ENCODE results near the gene NFYA.
A peak's percentile ranks its signal among the peaks of the same experiment; 100 is the strongest.

Gene NFYA

DNA sequence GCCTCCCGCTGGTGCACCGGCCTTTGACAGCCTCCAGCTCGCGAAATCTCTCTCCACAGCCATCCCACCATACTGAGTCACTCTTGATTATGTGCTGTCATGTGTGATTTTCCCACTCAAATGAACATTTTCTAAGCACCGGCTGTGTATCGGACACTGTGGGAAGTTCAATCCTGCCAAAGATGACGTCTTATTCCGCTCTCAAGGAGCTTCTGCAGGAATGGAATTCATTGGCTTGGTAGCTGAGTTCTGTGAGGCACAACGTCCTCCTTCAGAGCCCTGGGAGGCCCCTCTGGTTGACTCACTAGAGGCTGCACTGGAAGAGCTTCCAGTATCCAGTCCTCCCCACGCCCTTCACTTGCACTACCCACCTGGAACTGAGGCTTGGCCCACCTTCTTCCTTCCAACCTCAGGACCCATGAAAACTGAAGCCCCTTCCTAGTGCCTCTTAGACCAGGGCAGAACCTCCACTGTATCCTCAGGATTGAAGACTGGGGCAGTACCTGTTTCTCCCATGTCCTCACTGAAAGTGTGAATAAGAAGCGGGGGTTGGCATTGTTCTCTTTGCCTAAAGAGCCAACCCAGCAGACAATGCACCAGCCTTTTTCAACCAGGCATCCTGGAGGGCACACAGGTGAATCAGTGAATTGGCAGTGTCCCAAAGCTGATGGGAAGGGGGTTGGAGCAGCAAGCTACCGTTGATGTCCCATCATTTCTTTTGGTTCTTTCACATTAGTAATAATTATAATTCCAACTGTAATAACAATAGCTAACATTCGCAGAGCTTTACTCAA is 35.5 kb upstream of the NFYA start:
- Histone ChIP-seq H3K9ac (ENCODE audit: low read depth in 1 of 2, low read length in 2 of 2) (no peak overlapping the region), H3K4me1 (ENCODE audit: control insufficient read depth in 2 of 2, insufficient read depth in 2 of 2, low read length in 2 of 2) (peaks cover 11 to 21% of the 10 kb centered on the region in 2 donors), H3K27me3 (ENCODE audit: control insufficient read depth in 2 of 2, insufficient read depth in 2 of 2, low read length in 2 of 2) (no peaks in the 10 kb centered on the region), H3K27ac (ENCODE audit: low read depth in 2 of 2, low read length in 2 of 2) (no peak overlapping the region), H3K36me3 (ENCODE audit: control insufficient read depth in 2 of 2, insufficient read depth in 2 of 2, low read length in 2 of 2) (no peaks in the 10 kb centered on the region), H3K9me3 (ENCODE audit: control insufficient read depth in 2 of 2, low read length in 2 of 2) (no peaks in the 10 kb centered on the region), H3K4me3 (ENCODE audit: low read length in 2 of 2) (no peak overlapping the region)

DNA sequence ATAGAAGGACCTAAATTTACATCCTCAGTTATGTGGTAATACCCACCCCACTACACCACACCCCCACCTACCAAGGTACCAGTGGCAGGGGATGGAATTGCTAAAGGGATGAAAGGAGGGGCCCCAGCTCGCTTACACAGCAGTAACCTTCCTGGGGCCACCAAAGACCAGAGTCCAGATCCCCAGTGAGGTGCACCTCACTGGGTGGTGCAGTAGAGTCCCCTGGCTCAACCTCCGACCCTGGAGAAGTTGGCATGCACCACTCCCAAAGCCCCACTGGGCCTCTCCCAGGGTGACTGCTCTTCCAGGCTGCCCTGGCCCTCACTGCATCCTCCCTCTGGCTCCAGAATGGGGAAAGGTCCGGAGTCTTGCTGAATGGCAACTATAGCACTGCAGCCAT is 34.6 kb upstream of the NFYA start:
- Histone ChIP-seq H3K27ac (ENCODE audit: low read depth in 2 of 2, low read length in 2 of 2) (no peak overlapping the region), H3K9ac (ENCODE audit: low read depth in 1 of 2, low read length in 2 of 2) (no peak overlapping the region), H3K27me3 (ENCODE audit: control insufficient read depth in 2 of 2, insufficient read depth in 2 of 2, low read length in 2 of 2) (no peaks in the 10 kb centered on the region), H3K4me1 (ENCODE audit: control insufficient read depth in 2 of 2, insufficient read depth in 2 of 2, low read length in 2 of 2) (peaks cover 11 to 21% of the 10 kb centered on the region in 2 donors), H3K4me3 (ENCODE audit: low read length in 2 of 2) (no peak overlapping the region), H3K9me3 (ENCODE audit: control insufficient read depth in 2 of 2, low read length in 2 of 2) (no peaks in the 10 kb centered on the region), H3K36me3 (ENCODE audit: control insufficient read depth in 2 of 2, insufficient read depth in 2 of 2, low read length in 2 of 2) (no peaks in the 10 kb centered on the region)

DNA sequence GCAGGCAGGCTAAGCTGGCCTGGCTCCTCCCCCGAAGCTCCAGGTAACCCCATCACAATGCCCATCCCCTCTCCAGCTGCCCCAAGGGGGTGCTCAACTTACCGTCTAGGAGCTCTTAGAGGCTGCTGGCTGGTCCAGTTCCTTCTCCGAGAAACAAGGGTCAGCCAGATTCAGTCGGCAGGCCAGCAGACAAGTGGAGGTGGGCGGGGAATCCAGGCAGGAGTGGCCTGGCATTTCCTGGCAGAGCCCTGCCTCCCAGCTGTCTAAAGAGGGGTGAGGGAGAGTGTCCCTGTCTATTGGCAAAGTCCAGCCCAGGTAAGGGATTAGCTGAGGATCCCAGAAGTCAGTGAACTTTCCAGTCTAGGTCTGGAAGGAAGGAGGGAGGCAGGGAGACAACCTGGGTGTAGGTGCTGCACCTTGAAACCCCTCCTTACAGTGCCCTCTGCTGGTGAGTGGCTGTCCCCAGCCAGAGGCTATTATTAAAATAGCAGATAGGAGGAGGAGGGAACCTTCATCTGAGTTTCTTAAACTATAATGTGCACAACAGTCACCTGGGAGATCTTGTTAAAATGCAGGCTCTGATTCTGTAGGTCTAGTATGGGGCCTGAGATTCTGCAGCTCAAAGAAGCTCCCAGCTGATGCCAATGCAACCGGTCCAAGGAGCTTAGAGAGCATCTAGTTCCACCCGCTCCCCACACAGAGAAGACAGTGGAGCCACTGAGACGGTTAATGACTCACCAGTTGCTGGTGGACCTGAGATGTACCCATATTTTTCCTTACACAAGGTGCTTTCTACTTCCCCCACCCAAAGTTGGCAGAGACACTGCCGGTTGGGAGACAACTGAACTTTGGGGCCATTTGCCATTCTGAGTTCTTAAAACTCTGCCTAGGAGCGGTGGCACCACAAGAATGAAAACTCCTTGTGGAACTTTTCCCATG is 33.4 kb upstream of the NFYA start, which contains the start of gene UNC5CL:
Gene UNC5CL, minus strand, starts transcription at position 162 of the 939 bp plus-strand sequence. CDS start 4,147 bp downstream, outside the sequence.
- H3K4me1 ChIP-seq (ENCODE audit: control insufficient read depth in 2 of 2, insufficient read depth in 2 of 2, low read length in 2 of 2), result peaks cover 11 to 21% of the 10 kb centered on the region in 2 donors
- peak within 1 kb of the TSS in 1 of 2 donors; percentile 35 for H3K9ac ChIP-seq (ENCODE audit: low read depth in 1 of 2, low read length in 2 of 2)
- peak within 1 kb of the TSS; percentile 2 to 58 for H3K4me3 ChIP-seq (ENCODE audit: low read length in 2 of 2)
- no peaks in the 10 kb centered on the region for H3K27me3 ChIP-seq (ENCODE audit: control insufficient read depth in 2 of 2, insufficient read depth in 2 of 2, low read length in 2 of 2)
- no peaks in the 10 kb centered on the region for H3K36me3 ChIP-seq (ENCODE audit: control insufficient read depth in 2 of 2, insufficient read depth in 2 of 2, low read length in 2 of 2)
- H3K27ac ChIP-seq (ENCODE audit: low read depth in 2 of 2, low read length in 2 of 2), result peak within 1 kb of the TSS; percentile 53
- H3K9me3 ChIP-seq (ENCODE audit: control insufficient read depth in 2 of 2, low read length in 2 of 2), result no peaks in the 10 kb centered on the region

- Histone ChIP-seq H3K9ac (ENCODE audit: low read depth in 1 of 2, low read length in 2 of 2) (no peak overlapping the region), H3K9me3 (ENCODE audit: control insufficient read depth in 2 of 2, low read length in 2 of 2) (no peaks in the 10 kb centered on the region), H3K36me3 (ENCODE audit: control insufficient read depth in 2 of 2, insufficient read depth in 2 of 2, low read length in 2 of 2) (no peaks in the 10 kb centered on the region), H3K27ac (ENCODE audit: low read depth in 2 of 2, low read length in 2 of 2) (peak overlapping the region; percentile 49 to 53), H3K27me3 (ENCODE audit: control insufficient read depth in 2 of 2, insufficient read depth in 2 of 2, low read length in 2 of 2) (no peaks in the 10 kb centered on the region), H3K4me3 (ENCODE audit: low read length in 2 of 2) (no peak overlapping the region), H3K4me1 (ENCODE audit: control insufficient read depth in 2 of 2, insufficient read depth in 2 of 2, low read length in 2 of 2) (peaks cover 11 to 21% of the 10 kb centered on the region in 2 donors)
Measured at GRCh38 chr6:41040101-41040939, 32.5 kb upstream of the NFYA start.

DNA sequence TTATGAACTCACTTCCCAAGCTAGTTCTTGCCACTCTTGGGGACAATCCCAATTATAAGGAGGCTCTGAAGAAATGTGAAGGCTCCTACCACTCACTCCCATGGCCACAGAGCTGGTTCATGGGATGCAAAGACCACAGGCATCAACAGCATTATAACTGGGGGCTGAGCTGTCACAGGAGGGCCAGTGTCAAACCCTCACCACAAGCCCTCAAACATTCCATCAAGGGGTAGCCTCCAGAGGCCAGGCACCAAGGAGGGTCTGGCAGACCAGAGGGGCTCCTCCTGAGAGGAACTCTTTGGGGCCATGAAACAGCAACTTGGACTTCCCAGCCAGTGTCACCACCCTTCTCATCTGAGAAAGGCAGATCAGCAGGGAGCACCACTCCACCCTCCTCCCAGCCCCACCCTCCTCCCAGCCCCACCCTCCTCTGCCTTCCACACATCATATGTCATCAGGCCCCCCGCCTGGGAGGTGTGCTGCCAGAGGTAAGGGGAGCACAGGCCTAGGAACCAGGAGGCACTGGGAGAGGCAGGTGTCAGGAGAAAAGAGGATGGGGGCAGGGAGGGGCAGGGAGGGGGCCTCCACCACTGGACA is 31.7 kb upstream of the NFYA start:
- no peaks in the 10 kb centered on the region for H3K36me3 ChIP-seq (ENCODE audit: control insufficient read depth in 2 of 2, insufficient read depth in 2 of 2, low read length in 2 of 2)
- no peak overlapping the region for H3K4me3 ChIP-seq (ENCODE audit: low read length in 2 of 2)
- no peak overlapping the region for H3K9ac ChIP-seq (ENCODE audit: low read depth in 1 of 2, low read length in 2 of 2)
- peak overlapping the region; percentile 49 to 53 for H3K27ac ChIP-seq (ENCODE audit: low read depth in 2 of 2, low read length in 2 of 2)
- H3K4me1 ChIP-seq (ENCODE audit: control insufficient read depth in 2 of 2, insufficient read depth in 2 of 2, low read length in 2 of 2), result peaks cover 11 to 21% of the 10 kb centered on the region in 2 donors
- H3K27me3 ChIP-seq (ENCODE audit: control insufficient read depth in 2 of 2, insufficient read depth in 2 of 2, low read length in 2 of 2), result no peaks in the 10 kb centered on the region
- no peaks in the 10 kb centered on the region for H3K9me3 ChIP-seq (ENCODE audit: control insufficient read depth in 2 of 2, low read length in 2 of 2)

DNA sequence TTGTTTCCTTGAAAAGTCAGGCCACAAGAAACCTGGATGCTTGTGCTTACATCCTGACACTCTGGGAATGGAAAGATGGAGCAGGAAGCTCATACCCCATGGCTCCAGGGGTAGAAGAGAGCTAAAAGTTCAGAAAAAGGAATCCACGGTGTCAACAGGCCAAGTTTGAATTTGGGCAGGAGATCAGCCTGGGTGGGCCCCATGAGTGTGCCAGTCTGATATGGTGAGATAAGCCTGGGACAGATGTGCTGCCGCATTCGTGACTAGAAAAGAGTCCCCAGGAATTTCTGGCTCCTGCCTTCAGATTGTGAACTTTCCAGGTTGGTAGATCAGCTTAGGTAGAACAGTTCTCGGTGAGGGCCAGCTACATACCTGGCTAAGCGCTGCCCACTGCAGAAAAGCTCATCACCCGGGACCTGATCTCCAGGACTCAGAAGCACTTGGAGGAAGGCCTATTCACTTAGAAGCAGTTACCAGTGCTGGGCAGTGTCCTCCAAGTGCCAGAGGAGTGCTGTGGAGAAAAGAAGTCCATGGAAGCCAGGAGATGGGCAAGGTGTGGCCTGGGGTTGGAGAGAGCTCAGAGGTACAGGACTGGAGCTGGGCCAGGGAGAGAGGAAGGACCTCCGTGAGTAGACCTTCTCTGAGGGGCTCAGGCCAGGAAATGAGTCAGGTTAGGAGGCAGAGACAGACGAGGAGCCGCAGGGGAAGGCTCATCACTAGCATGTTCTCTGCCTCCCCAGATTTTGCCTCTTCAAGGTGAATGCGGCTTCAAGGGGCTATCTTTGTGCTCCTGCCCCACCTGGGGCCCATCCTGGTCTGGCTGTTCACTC is 30.3 kb upstream of the NFYA start, which contains the start of gene TSPO2:
Gene TSPO2, plus strand, starts transcription at position 242 of the 830 bp plus-strand sequence. Its CDS starts 519 bp downstream, at position 761.
- Histone ChIP-seq H3K27me3 (ENCODE audit: control insufficient read depth in 2 of 2, insufficient read depth in 2 of 2, low read length in 2 of 2) (no peaks in the 10 kb centered on the region), H3K4me3 (ENCODE audit: low read length in 2 of 2) (no peak within 1 kb of the TSS), H3K36me3 (ENCODE audit: control insufficient read depth in 2 of 2, insufficient read depth in 2 of 2, low read length in 2 of 2) (no peaks in the 10 kb centered on the region), H3K4me1 (ENCODE audit: control insufficient read depth in 2 of 2, insufficient read depth in 2 of 2, low read length in 2 of 2) (peaks cover 11 to 21% of the 10 kb centered on the region in 2 donors), H3K9ac (ENCODE audit: low read depth in 1 of 2, low read length in 2 of 2) (no peak within 1 kb of the TSS), H3K9me3 (ENCODE audit: control insufficient read depth in 2 of 2, low read length in 2 of 2) (no peaks in the 10 kb centered on the region), H3K27ac (ENCODE audit: low read depth in 2 of 2, low read length in 2 of 2) (no peak within 1 kb of the TSS)

- H3K9ac ChIP-seq (ENCODE audit: low read depth in 1 of 2, low read length in 2 of 2), result no peak overlapping the region
- H3K27ac ChIP-seq (ENCODE audit: low read depth in 2 of 2, low read length in 2 of 2), result no peak overlapping the region
- no peak overlapping the region for H3K4me3 ChIP-seq (ENCODE audit: low read length in 2 of 2)
- H3K36me3 ChIP-seq (ENCODE audit: control insufficient read depth in 2 of 2, insufficient read depth in 2 of 2, low read length in 2 of 2), result no peaks in the 10 kb centered on the region
- H3K4me1 ChIP-seq (ENCODE audit: control insufficient read depth in 2 of 2, insufficient read depth in 2 of 2, low read length in 2 of 2), result peaks cover 11 to 21% of the 10 kb centered on the region in 2 donors
- H3K27me3 ChIP-seq (ENCODE audit: control insufficient read depth in 2 of 2, insufficient read depth in 2 of 2, low read length in 2 of 2), result no peaks in the 10 kb centered on the region
- H3K9me3 ChIP-seq (ENCODE audit: control insufficient read depth in 2 of 2, low read length in 2 of 2), result no peaks in the 10 kb centered on the region
Measured at GRCh38 chr6:41043151-41043550, 29.6 kb upstream of the NFYA start.

- H3K27ac ChIP-seq (ENCODE audit: low read depth in 2 of 2, low read length in 2 of 2), result no peak overlapping the region
- peaks cover 4 to 5% of the 10 kb centered on the region in 2 donors for H3K4me1 ChIP-seq (ENCODE audit: control insufficient read depth in 2 of 2, insufficient read depth in 2 of 2, low read length in 2 of 2)
Measured at GRCh38 chr6:41045664-41046063, 27.1 kb upstream of the NFYA start.

DNA sequence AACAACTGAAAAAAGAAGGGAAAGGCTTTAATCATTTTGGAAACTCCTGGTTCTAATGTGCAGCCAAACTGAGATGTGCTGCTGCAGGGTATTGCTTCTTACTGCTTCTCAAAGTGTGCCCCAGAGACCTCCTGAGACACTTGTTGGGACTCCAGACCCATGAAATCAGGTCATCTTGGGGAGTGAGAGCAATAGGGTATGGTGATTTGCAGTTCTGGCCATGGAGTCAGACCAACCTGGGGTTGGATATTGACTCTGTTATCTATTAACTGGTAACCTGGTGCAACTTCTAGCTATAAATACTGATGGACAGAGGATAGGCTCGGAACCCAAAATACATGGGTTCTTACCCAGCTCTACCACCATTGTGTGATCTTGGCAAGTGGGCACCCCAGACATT is 26.7 kb upstream of the NFYA start:
- no peaks in the 10 kb centered on the region for H3K36me3 ChIP-seq (ENCODE audit: control insufficient read depth in 2 of 2, insufficient read depth in 2 of 2, low read length in 2 of 2)
- H3K4me1 ChIP-seq (ENCODE audit: control insufficient read depth in 2 of 2, insufficient read depth in 2 of 2, low read length in 2 of 2), result peaks cover under 1% of the 10 kb centered on the region in 2 donors
- no peak overlapping the region for H3K27ac ChIP-seq (ENCODE audit: low read depth in 2 of 2, low read length in 2 of 2)
- no peak overlapping the region for H3K9ac ChIP-seq (ENCODE audit: low read depth in 1 of 2, low read length in 2 of 2)
- no peaks in the 10 kb centered on the region for H3K27me3 ChIP-seq (ENCODE audit: control insufficient read depth in 2 of 2, insufficient read depth in 2 of 2, low read length in 2 of 2)
- no peak overlapping the region for H3K4me3 ChIP-seq (ENCODE audit: low read length in 2 of 2)
- H3K9me3 ChIP-seq (ENCODE audit: control insufficient read depth in 2 of 2, low read length in 2 of 2), result no peaks in the 10 kb centered on the region

More at GRCh38 chr6:41045664-41046063, 27.1 kb upstream of the NFYA start:
- Histone ChIP-seq H3K27me3 (ENCODE audit: control insufficient read depth in 2 of 2, insufficient read depth in 2 of 2, low read length in 2 of 2) (no peaks in the 10 kb centered on the region), H3K9me3 (ENCODE audit: control insufficient read depth in 2 of 2, low read length in 2 of 2) (no peaks in the 10 kb centered on the region), H3K36me3 (ENCODE audit: control insufficient read depth in 2 of 2, insufficient read depth in 2 of 2, low read length in 2 of 2) (no peaks in the 10 kb centered on the region), H3K9ac (ENCODE audit: low read depth in 1 of 2, low read length in 2 of 2) (no peak overlapping the region), H3K4me3 (ENCODE audit: low read length in 2 of 2) (no peak overlapping the region)
